C4-2B (cell line): ENCODE results near the gene LRP6.

Source experiments
- CTCF ChIP-seq: fragments of 450-650 bp; conservative IDR thresholded peaks from 2 replicates; pipeline ENCODE4 v1.5.1; 2017; ENCODE audit warnings: mild to moderate bottlenecking
- ZFX ChIP-seq: fragments of 450-650 bp; IDR thresholded peaks from 2 replicates; pipeline ENCODE4 v1.6.1; 2017

DNA sequence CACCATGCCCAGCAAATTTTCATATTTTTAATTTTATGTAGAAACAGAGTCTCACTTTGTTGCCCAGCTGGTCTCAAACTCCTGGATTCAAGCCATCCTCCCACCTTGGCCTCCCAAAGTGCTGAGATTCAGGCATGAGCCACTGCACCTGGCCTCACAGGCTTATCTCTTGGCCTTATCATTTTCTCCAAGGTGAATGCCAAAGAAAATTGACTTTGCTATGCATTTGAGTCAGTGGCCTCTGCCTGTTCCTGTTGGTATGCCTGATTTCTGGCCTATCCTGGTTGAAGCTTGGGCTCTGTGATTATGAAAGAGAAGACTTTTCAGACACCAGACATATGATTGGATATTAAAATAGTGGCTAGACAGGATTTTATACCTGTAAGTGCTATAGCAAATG, 49.0 kb upstream of the LRP6 start:
- no peak for TF ChIP-seq CTCF
- no peak for TF ChIP-seq ZFX
